Tibial nerve (tissue), 4 donors: ENCODE results near the gene ANKRD17. TPM values are rescaled to one million over a fixed set of nuclear protein-coding genes. Genes with fewer than 3 reads are reported as not detected.

Experiments used
- DNase-seq, 2 donors: peaks; one replicate each; pipeline ENCODE4 v3.0.0-alpha.2; 2019; ENCODE audit warnings: low spot score in 2 of 2
- H3K27ac ChIP-seq, 4 donors: fragments of 200-600 bp; sonication (generic) in 3 of 4; one replicate each; pipeline ENCODE4 v1.5.1; 2017 to 2019; ENCODE audit warnings: mild to moderate bottlenecking in 1 of 4
- H3K27me3 ChIP-seq, 2 donors: fragments of 200-600 bp; sonication (generic) in 1 of 2; one replicate each; pipeline versions ENCODE4 v1.5.1 to v1.6.0; 2017 to 2019
- H3K36me3 ChIP-seq, 3 donors: fragments of 200-600 bp; sonication (generic); one replicate each; pipeline ENCODE4 v1.5.1; 2018 to 2019
- H3K4me1 ChIP-seq, 4 donors: fragments of 200-600 bp; sonication (generic) in 3 of 4; one replicate each; pipeline ENCODE4 v1.5.1; 2017 to 2019
- H3K4me3 ChIP-seq, 4 donors: fragments of 200-600 bp; sonication (generic) in 3 of 4; one replicate each; pipeline ENCODE4 v1.5.1; 2017 to 2019; ENCODE audit warnings: mild to moderate bottlenecking in 1 of 4, moderate library complexity in 1 of 4
- H3K9me3 ChIP-seq, 4 donors: fragments of 200-600 bp; sonication (generic) in 3 of 4; one replicate each; pipeline ENCODE4 v1.5.1; 2017 to 2019
- CTCF ChIP-seq, 5 experiments: fragments of 200-600 bp in 3 of 5; fragments of 450-650 bp in 2 of 5; sonication (generic) in 3 of 5; IDR thresholded peaks; one replicate each; pipeline ENCODE4 v1.5.1; 2016 to 2019; ENCODE audit warnings: antibody characterized with exemption in 5 of 5, mild to moderate bottlenecking in 3 of 5, moderate library complexity in 2 of 5
- EP300 ChIP-seq, 2 donors: sonication (generic); formaldehyde crosslinking; IDR thresholded peaks; one replicate each; pipeline ENCODE4 v1.6.1; 2017; ENCODE audit warnings: antibody characterized with exemption in 2 of 2, mild to moderate bottlenecking in 1 of 2
- POLR2A ChIP-seq, 2 donors: fragments of 450-650 bp; IDR thresholded peaks; one replicate each; pipeline ENCODE4 v1.6.1; 2017; ENCODE audit warnings: antibody characterized with exemption in 2 of 2, mild to moderate bottlenecking in 2 of 2, moderate library complexity in 2 of 2
- WGBS, 2 donors: methylation state at CpG; one replicate each; pipeline ENCODE4 v1.1.5; 2018; 5-methylcytosine and 5-hydroxymethylcytosine counted together
- total RNA-seq, 4 donors: library from RNA; depleted of rRNA; stranded (reverse); fragments of >200 nt; gene quantifications; one replicate each; pipeline ENCODE4 v1.1.0, GENCODE V29; 2016

The ANKRD17 gene
- total RNA-seq, 4 donors from 2014 or later, result 46.5 to 61.8 (median 55.0) TPM

DNA sequence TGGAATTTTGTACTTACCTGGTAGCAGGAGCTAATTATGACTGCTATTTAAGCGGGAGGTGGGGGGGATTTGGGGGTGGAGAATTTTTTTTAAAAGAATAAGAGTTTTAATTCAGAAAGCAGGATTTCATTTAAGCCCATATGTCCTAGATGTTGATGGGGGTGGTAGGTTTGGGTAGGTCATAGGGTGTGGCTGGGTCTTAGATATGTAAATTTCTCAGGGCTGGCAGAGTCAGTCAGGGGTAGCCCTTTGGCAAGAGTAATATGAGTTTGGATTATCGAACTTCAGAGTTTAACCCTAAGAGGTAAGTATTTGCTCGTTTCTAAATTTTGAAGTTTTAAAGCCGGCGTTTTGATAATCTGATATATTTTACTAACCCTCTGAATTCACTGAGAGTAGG, 153.9 kb downstream of the ANKRD17 start:
- H3K27ac ChIP-seq, result no peak overlapping the region
- WGBS, 2 donors, result 91 to 95% methylated on average over 5 of the region's 5 CpGs
- H3K4me1 ChIP-seq, result no peaks in the 10 kb centered on the region
- peaks cover 0 to 82% (median 8%) of the 10 kb centered on the region in 3 donors for H3K36me3 ChIP-seq
- H3K27me3 ChIP-seq, result no peaks in the 10 kb centered on the region
- TF ChIP-seq POLR2A (IDR thresholded peaks at IDR 0.05) (no peak), EP300 (IDR thresholded peaks at IDR 0.05) (no peak), CTCF (IDR thresholded peaks at IDR 0.05) (no peak)
- no peak for DNase-seq
- H3K4me3 ChIP-seq, result no peak overlapping the region
- no peaks in the 10 kb centered on the region for H3K9me3 ChIP-seq

- peaks cover 0 to 82% (median 8%) of the 10 kb centered on the region in 3 donors for H3K36me3 ChIP-seq
- H3K4me1 ChIP-seq, result no peaks in the 10 kb centered on the region
- WGBS, 2 donors, result 80 to 82% methylated on average over 8 of the region's 8 CpGs
- no peak overlapping the region for H3K27ac ChIP-seq
- no peaks in the 10 kb centered on the region for H3K9me3 ChIP-seq
- no peak for TF ChIP-seq POLR2A (IDR thresholded peaks at IDR 0.05)
- no peak for TF ChIP-seq EP300 (IDR thresholded peaks at IDR 0.05)
- no peak for TF ChIP-seq CTCF (IDR thresholded peaks at IDR 0.05)
- no peak overlapping the region for H3K4me3 ChIP-seq
- H3K27me3 ChIP-seq, result no peaks in the 10 kb centered on the region
- DNase-seq, result no peak
These were observed 154.6 kb downstream of the ANKRD17 start for GRCh38 chr4:73103799-73104503.

DNA sequence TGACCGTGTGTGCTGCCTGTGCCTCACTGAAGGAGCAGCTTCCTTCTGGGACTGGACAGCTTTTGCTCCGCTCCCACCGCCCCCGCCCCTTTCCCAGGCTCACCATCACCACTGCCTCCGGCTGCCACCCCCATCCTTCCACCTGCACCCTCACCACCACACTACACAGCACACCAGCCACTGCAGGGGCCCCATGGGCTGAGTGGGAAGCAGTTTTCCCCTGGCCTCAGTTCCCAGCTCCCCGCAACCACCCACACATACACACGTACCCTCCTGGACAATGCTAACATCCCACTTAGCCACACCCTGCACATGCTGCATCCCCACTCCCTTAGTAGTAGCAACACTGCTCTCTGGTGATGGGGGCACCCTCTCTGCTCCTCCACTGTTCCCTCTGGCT, 159.5 kb downstream of the ANKRD17 start:
- H3K27ac ChIP-seq, result no peak overlapping the region
- TF ChIP-seq CTCF (IDR thresholded peaks at IDR 0.05), result no peak
- no peaks in the 10 kb centered on the region for H3K9me3 ChIP-seq
- DNase-seq, result no peak
- H3K4me3 ChIP-seq, result no peak overlapping the region
- no peaks in the 10 kb centered on the region for H3K4me1 ChIP-seq
- H3K27me3 ChIP-seq, result no peaks in the 10 kb centered on the region
- H3K36me3 ChIP-seq, result peaks cover 0 to 87% (median 0%) of the 10 kb centered on the region in 3 donors
- 71 to 87% methylated on average over 5 to 7 of the region's 7 CpGs for WGBS, 2 donors

DNA sequence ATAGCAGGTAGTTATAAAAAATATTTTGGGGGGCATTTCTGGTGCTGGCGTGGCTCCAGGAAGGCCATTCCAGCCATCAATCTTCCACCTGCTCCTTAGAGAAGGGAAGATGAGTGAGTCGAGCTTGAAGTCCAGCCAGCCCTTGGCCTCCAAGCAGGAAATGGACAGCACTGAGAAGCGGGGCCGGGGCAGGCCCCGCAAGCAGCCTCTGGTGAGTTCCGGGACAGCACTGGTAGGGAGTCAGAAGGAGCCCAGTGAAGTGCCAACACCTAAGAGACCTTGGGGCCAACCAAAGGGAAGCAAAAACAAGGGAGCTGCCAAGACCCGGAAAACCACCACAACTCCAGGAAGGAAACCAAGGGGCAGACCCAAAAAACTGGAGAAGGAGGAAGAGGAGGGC, 159.9 kb downstream of the ANKRD17 start:
- 87 to 90% methylated on average over 7 of the region's 7 CpGs for WGBS, 2 donors
- no peak for DNase-seq
- H3K36me3 ChIP-seq, result peaks cover 0 to 87% (median 0%) of the 10 kb centered on the region in 3 donors
- TF ChIP-seq POLR2A (IDR thresholded peaks at IDR 0.05) (no peak), EP300 (IDR thresholded peaks at IDR 0.05) (no peak), CTCF (IDR thresholded peaks at IDR 0.05) (no peak)
- H3K27ac ChIP-seq, result no peak overlapping the region
- H3K4me1 ChIP-seq, result no peaks in the 10 kb centered on the region
- no peak overlapping the region for H3K4me3 ChIP-seq
- H3K9me3 ChIP-seq, result no peaks in the 10 kb centered on the region
- no peaks in the 10 kb centered on the region for H3K27me3 ChIP-seq

GRCh38 chr4:73098016-73098415, 160.6 kb downstream of the ANKRD17 start:
- no peaks in the 10 kb centered on the region for H3K9me3 ChIP-seq
- no peak for DNase-seq
- 84 to 88% methylated on average over 4 of the region's 4 CpGs for WGBS, 2 donors
- no peak overlapping the region for H3K4me3 ChIP-seq
- no peaks in the 10 kb centered on the region for H3K4me1 ChIP-seq
- no peaks in the 10 kb centered on the region for H3K27me3 ChIP-seq
- TF ChIP-seq CTCF (IDR thresholded peaks at IDR 0.05), result no peak
- H3K36me3 ChIP-seq, result peaks cover 0 to 91% (median 0%) of the 10 kb centered on the region in 3 donors
- no peak overlapping the region for H3K27ac ChIP-seq
